K562 (cell line): ENCODE results near the gene SLC27A6. TPM values are rescaled to one million over a fixed set of nuclear protein-coding genes. Genes with fewer than 3 reads are reported as not detected.

ENCODE experiments used
- ATF3 ChIP-seq, 2 experiments: fragments of 450-650 bp in 1 of 2; sonication (generic) in 1 of 2; formaldehyde crosslinking in 1 of 2; IDR thresholded peaks in 1 of 2; conservative IDR thresholded peaks in 1 of 2; 2 replicates each; pipeline versions ENCODE4 v1.6.1 to v1.8.1; 2016 to 2023; ENCODE audit warnings: mild to moderate bottlenecking in 2 of 2, moderate library complexity in 2 of 2, inconsistent platforms in 1 of 2, missing genetic modification reagents in 1 of 2
- CBX3 ChIP-seq, 2 experiments: IDR thresholded peaks; 1 replicate in 1 of 2; 2 replicates in 1 of 2; pipeline ENCODE4 v1.6.1; 2012; ENCODE audit warnings: inconsistent platforms in 2 of 2, low read length in 2 of 2, borderline replicate concordance in 1 of 2, control low read depth in 1 of 2
- CHAMP1 ChIP-seq: fragments of 450-650 bp; IDR thresholded peaks from 2 replicates; pipeline ENCODE4 v1.6.1; 2016; ENCODE audit warnings: mild to moderate bottlenecking
- CTCFL ChIP-seq: IDR thresholded peaks from 2 replicates; pipeline ENCODE4 v1.6.1; 2011; ENCODE audit warnings: borderline replicate concordance, low read depth, mild to moderate bottlenecking, moderate library complexity, low read length; ENCODE audit not compliant: insufficient read depth, poor library complexity, severe bottlenecking
- ELF2 ChIP-seq: fragments of 250-450 bp; sonication (Bioruptor Pico); IDR thresholded peaks from 2 replicates; pipeline ENCODE4 v1.5.0; 2021; ENCODE audit warnings: mild to moderate bottlenecking
- HEY1 ChIP-seq: fragments of 250-450 bp; sonication (Bioruptor Pico); IDR thresholded peaks from 2 replicates; pipeline ENCODE4 v1.5.0; 2020; ENCODE audit warnings: mild to moderate bottlenecking, moderate library complexity, borderline replicate concordance
- KHSRP ChIP-seq: fragments of 450-650 bp; IDR thresholded peaks from 2 replicates; pipeline ENCODE4 v1.6.1; 2017
- LEF1 ChIP-seq: fragments of 450-650 bp; IDR thresholded peaks from 2 replicates; pipeline ENCODE4 v1.6.1; 2016; ENCODE audit warnings: mild to moderate bottlenecking
- MYBL2 ChIP-seq, 2 experiments: fragments of 450-650 bp in 1 of 2; sonication (generic) in 1 of 2; formaldehyde crosslinking in 1 of 2; IDR thresholded peaks; 2 replicates each; pipeline versions ENCODE4 v1.6.1 to v1.8.1; 2017 to 2022; ENCODE audit warnings: borderline replicate concordance in 1 of 2, inconsistent platforms in 1 of 2, low read depth in 1 of 2, mild to moderate bottlenecking in 1 of 2, missing genetic modification reagents in 1 of 2, moderate library complexity in 1 of 2
- NRF1 ChIP-seq, 2 experiments: fragments of 450-650 bp; IDR thresholded peaks in 1 of 2; conservative IDR thresholded peaks in 1 of 2; 2 replicates each; pipeline ENCODE4 v1.6.1; 2014; ENCODE audit warnings: mild to moderate bottlenecking in 2 of 2
- PRDM10 ChIP-seq: fragments of 450-650 bp; IDR thresholded peaks from 2 replicates; pipeline ENCODE4 v1.6.1; 2018; ENCODE audit not compliant: partially characterized antibody
- SMARCA4 ChIP-seq: fragments of 450-650 bp; IDR thresholded peaks from 2 replicates; pipeline ENCODE4 v1.6.1; 2016
- polyA plus RNA-seq, 8 experiments: library from polyadenylated mRNA; depleted of rRNA in 4 of 8; stranded (reverse) in 5 of 8; unstranded in 3 of 8; fragments of >200 nt; fragmentation: Nextera tagmentation in 2 of 8; fragmentation: Illumina TruSeq in 1 of 8; extraction: Ambion mirVana in 2 of 8; extraction: Trizol in 1 of 8; gene quantifications; 2 replicates each; pipeline versions ENCODE4 v1.2.1 to v1.2.3, GENCODE V29; 2011 to 2014; ENCODE audit warnings: inconsistent platforms in 1 of 8, missing spikeins in 1 of 8
- total RNA-seq, 7 experiments: library from RNA; depleted of rRNA in 6 of 7; stranded (reverse); fragments of >200 nt in 6 of 7; fragmentation: Illumina TruSeq in 2 of 7; extraction: Trizol in 2 of 7; gene quantifications; 2 replicates each; pipeline versions ENCODE4 v1.2.1 to v1.2.3, GENCODE V29; 2011 to 2021; ENCODE audit warnings: low replicate concordance in 1 of 7
- TF ChIP-seq, protein P1 (sequence below), 3 experiments: IDR thresholded peaks in 2 of 3; conservative IDR thresholded peaks in 1 of 3; 2 replicates each; pipeline ENCODE4 v1.5.1; 2011 to 2012; ENCODE audit warnings: low read length in 3 of 3, mild to moderate bottlenecking in 3 of 3, control low read depth in 2 of 3, improper control_type of control experiment in 1 of 3, inconsistent platforms in 1 of 3, low read depth in 1 of 3, mixed read lengths in 1 of 3, moderate library complexity in 1 of 3; ENCODE audit not compliant: insufficient read depth in 2 of 3

Gene SLC27A6
- total and polyA plus RNA-seq, 9 of the 15 experiments (the other 6 are each of a cell fraction or from before 2014, with no cell fraction given) = 0.56 to 1.9 (median 1.2) TPM

GRCh38 chr5:129082225-129083136 lies 117.2 kb downstream of the SLC27A6 start (continued):
- TF ChIP-seq CTCFL (no peak), NRF1 (conservative IDR thresholded peaks at IDR 0.05 in 1 of 2, IDR thresholded peaks at IDR 0.05 in 1 of 2) (no peak), LEF1 (peak; percentile 96), MYBL2 (IDR thresholded peaks at IDR 0.05; ENCODE audit: low read depth) (peak; percentile 71), MYBL2 (CRISPR knock-in tag; IDR thresholded peaks at IDR 0.05; ENCODE audit: borderline replicate concordance) (no peak), HEY1 (CRISPR knock-in tag) (no peak), CBX3 (IDR thresholded peaks at IDR 0.05; ENCODE audit: borderline replicate concordance in 1 of 2, low read length in 2 of 2) (peak in 1 of 2 experiments; percentile 62; a peak in 1 of 3 replicates), PRDM10 (peak; percentile 59), ATF3 (IDR thresholded peaks at IDR 0.05) (peak; percentile 43; the same call in 1 of the 2 replicates), ATF3 (CRISPR knock-in tag; conservative IDR thresholded peaks at IDR 0.05) (no peak), ELF2 (CRISPR knock-in tag) (0 out of 2 replicates have a peak, but pooled peaks have one; percentile 46), KHSRP (peak; percentile 17; the same call in 1 of the 2 replicates), CHAMP1 (peak; percentile 84), SMARCA4 (peak; percentile 95)
- TF ChIP-seq, protein P1, sequence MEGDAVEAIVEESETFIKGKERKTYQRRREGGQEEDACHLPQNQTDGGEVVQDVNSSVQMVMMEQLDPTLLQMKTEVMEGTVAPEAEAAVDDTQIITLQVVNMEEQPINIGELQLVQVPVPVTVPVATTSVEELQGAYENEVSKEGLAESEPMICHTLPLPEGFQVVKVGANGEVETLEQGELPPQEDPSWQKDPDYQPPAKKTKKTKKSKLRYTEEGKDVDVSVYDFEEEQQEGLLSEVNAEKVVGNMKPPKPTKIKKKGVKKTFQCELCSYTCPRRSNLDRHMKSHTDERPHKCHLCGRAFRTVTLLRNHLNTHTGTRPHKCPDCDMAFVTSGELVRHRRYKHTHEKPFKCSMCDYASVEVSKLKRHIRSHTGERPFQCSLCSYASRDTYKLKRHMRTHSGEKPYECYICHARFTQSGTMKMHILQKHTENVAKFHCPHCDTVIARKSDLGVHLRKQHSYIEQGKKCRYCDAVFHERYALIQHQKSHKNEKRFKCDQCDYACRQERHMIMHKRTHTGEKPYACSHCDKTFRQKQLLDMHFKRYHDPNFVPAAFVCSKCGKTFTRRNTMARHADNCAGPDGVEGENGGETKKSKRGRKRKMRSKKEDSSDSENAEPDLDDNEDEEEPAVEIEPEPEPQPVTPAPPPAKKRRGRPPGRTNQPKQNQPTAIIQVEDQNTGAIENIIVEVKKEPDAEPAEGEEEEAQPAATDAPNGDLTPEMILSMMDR (IDR thresholded peaks at IDR 0.05 in 2 of 3, conservative IDR thresholded peaks at IDR 0.05 in 1 of 3; ENCODE audit: insufficient read depth in 2 of 3, low read depth in 1 of 3, low read length in 3 of 3) = no peak
